C1 segment of cervical spinal cord (tissue), 14 donors: Measurements from ENCODE around the gene BEST1.
A peak's percentile ranks its signal among the peaks of the same experiment; 100 is the strongest.

ENCODE experiments used
- DNase-seq, 14 donors: peaks; one replicate each; lab custom pipeline; 2025; lab: John Stamatoyannopoulos, UW

The BEST1 gene

DNA sequence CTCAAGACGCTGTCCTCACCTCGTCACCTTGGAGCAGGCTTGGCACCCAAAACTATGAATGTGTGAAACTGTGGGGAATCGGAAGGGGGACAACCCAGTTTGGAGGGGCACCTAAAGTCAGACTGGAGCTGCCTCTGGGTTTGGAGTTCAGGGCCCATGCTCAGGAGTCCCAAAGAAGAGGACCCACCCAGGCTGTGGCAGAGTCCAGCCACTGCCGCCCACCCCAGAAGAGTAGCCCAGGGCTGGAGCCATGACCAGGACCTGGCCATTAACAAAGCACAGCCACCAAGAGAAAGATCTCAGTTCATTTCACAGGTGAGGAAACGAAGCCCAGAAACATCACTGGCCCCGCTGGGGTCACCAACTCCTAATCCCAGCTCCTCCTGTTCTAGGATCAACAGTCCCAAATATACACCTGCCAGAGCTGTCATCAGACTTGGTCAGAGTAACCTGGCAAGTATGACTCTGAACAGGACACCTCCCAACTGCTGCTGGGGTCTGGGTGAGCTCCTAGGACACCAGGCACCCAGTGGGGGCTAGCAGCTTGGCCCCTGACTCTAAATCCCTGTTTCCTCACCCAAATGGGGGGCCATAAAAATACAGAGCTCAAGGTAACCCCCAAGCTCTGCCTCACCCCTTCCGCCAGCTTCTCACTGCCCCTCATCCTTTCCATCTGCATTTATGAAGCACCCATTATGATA is 35.5 kb upstream of the BEST1 start:
- DNase-seq, result no peak

DNA sequence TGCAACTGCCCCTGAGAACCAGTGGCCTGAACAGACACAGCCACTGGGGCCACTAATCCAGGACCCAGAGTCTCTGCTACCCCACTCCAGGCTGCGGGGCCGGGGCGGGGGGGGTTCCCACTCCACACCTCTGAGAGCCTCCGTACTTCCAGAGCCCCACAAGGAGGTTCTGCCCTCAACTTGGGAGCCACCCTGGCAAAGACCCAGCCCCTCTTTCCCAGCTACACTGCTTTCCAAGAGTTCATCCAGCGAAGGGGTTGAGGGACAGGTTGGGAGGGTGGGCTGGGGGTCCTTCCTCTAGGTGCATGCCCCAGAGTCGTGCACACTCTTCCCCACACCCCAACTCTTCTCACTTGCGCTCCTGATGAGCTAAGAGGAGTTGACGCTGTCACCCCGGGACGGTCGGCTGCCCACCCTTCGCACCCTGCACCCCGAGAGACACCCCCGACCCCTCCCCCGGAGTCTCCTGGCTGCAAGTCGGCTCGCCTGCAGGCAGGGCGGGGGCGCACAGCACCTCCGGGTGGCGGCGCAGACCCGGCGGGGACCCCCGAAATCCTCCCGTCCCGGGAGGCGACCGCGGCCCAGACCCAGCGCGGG is 33.3 kb upstream of the BEST1 start:
- peak in 1 of 14 donors; percentile 57 for DNase-seq

DNA sequence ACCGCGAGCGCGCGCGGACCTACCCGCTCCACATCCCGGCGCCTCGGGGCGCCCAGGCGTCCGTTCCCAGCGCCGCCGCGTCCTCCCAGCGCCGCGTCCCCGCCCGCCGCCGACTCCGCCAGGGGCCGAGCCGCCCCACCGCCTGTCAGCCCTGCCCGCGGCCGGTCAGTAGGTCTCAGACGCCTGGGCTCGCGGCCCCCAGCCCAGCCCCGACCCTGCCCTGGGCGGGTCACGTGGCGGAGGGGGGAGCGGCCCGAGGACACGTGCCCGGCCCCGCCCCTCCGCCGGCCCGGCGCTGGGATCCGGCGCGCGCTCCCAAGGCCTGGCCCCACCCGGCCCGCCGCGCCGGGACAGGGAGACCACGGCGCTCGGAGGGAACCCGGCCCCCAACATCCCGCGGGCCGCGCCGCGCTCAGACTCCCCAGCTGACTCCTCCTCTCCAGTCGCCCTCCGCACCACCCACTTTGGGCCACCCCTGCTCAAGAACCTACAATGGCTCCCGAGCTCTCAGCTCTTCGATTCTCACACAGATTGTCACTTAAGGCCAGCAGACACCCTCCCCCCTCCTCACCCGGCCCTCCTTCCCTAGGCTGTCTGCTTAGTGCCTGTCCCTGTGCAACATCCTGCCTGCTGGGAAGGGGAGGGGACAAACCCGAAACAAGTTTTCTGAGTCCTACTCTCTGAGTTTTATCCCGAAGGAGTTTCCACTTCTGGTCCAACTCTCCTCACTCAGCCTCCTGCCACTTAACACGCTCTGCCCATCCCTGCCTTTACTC is 32.6 kb upstream of the BEST1 start, which contains the start of gene RAB3IL1:
TSS of gene RAB3IL1 (minus strand) at position 233 of the 776 bp plus-strand sequence. CDS start at position 34, 199 bp downstream.
- peak in 10 of 14 donors; percentile 22 to 73 (median 32) for DNase-seq

DNA sequence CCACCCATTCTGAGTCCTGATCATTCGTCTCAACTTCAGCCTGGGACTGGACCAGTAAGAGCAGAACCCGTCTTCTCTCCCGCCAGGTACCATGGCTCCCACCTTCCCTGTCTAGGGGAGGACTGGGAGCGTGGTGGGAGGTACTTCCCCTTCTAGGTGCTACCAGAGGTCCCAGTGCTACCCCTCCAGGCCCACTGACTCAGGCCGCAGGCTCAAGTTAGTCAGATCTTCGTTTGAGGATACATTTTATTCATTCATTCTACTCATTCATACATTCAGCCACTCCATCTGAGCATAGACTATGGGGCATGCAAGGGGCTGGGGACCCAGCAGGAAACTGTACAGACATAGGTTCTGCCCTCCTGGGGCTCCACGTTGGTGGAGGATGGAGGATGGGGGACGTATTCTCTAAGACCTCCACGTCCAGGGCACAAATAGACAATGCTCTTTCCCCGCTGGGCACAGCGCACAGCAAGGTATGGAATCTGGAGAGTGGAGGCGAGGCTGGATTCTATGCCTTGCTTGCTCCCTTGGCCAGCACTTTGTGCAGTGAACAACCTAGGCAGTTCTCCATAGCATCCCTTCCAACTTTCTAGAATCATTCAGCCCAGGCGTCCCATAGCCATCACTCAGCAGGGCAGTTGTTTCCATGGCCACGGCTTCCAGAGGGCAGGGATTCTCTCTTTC is 31.8 kb upstream of the BEST1 start:
- no peak for DNase-seq

DNA sequence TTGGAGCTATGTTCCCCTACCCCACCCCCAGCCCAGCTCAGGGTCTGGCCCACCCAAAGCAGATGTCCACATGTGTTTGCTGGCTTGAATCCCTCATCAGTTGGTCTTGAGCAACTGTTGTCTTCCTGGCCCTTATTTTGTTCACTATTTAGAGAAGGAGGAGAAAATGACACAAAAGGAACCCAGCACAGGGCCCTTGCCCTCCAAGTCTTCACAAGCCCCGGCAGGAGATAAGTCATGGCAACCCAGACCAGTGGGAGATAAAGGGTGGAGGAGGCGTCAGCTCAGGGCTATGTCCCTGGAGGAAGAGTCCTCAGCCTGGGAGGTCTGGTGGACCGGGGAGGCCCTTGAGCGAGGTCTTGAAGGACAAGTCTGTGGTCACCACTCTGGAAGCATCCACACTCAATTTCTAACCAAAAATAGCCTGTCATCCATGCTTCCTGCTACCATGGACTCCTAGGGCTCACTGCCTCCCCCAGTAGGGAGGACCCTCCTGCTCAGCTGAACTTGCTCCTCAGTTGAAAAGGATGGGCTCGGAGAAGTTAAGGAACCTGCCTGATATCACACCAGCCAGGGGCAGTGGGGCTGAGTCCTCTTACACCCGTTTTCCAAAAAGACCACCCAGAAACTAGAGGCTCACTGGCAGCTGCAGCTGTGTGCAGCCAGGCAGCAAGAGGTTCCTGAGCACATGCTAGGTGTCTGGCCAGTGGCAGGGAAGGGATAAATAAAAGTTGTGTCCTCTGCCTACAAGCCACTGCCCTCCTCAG is 31.0 kb upstream of the BEST1 start:
- no peak for DNase-seq

GRCh38 chr11:61919705-61920631 is 30.2 kb upstream of the BEST1 start:
- DNase-seq, result no peak

- DNase-seq, result no peak
Measured at GRCh38 chr11:61921446-61921845, 28.7 kb upstream of the BEST1 start.

DNA sequence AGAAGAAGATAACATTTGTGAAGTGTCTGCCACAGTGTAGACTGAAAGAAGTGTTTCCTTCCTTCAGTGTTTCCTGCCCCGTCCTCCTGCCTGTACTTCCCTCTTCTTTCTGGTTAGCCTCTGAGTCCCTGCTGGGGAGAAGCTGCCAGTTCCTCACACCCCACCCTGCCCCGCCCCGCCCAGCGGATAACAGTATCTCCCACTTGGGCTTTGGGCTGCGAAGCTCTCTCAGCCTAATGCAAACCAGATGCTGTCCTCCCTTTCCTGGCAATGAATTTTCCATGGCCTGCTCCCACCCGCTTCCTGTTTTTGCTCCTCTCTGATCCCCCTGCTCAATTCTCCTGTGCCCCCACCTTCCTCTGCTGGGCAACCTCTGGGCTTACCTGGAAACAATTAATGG is 27.6 kb upstream of the BEST1 start:
- peak in 1 of 14 donors; percentile 48 for DNase-seq

GRCh38 chr11:61923166-61924063 is 26.7 kb upstream of the BEST1 start:
- DNase-seq, result peak in 2 of 14 donors; percentile 32 to 38

DNA sequence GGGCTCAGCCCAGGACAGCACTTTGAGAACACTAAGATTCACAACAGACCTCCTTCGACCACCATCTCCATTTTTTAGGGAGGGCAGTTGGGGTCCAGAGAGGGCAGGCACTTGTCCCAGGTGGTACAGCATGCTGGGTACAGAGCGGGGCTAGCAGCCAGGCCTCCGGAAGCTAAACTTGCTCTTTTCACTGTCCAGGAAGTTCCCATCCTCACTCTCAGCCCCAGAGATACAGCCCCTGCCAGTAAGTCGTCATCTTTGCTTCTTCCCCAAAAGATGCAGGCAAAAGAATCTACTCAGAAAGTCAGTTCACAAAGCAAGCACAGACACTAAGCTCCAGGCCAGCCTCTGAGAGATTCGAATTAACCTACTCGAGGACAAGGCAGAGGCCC is 26.1 kb upstream of the BEST1 start:
- DNase-seq, result no peak

GRCh38 chr11:61925736-61926135 is 24.4 kb upstream of the BEST1 start:
- no peak for DNase-seq

- DNase-seq, result no peak
Measured at GRCh38 chr11:61926235-61926634, 23.9 kb upstream of the BEST1 start.

DNA sequence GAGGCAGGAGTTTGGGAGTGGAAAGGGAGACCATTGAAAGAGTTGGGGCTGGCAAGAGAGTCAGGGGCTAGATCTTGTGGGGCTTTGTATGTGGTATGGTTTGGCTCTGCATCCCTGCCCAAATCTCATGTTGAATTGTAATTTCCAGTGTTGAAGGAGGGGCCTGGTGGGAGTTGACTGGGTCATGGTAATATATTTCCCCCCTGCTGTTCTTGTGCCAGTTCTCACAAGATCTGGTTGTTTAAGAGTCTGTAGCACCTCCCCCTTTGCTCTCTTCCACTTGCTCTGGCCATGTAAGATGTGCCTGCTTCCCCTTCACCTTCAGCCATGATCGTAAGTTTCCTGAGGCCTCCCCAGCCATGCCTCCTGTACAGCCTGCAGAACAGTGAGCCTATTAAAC is 22.6 kb upstream of the BEST1 start:
- no peak for DNase-seq

GRCh38 chr11:61928606-61929005 is 21.5 kb upstream of the BEST1 start:
- no peak for DNase-seq

GRCh38 chr11:61930933-61931332 is 19.2 kb upstream of the BEST1 start:
- DNase-seq, result no peak

- DNase-seq, result no peak
Measured at GRCh38 chr11:61935861-61936260, 14.3 kb upstream of the BEST1 start.

- DNase-seq, result no peak
Measured at GRCh38 chr11:61940466-61940865, 9.7 kb upstream of the BEST1 start.

- no peak for DNase-seq
Measured at GRCh38 chr11:61945191-61945590, 5.0 kb upstream of the BEST1 start.

GRCh38 chr11:61946894-61947293 is 3.3 kb upstream of the BEST1 start:
- DNase-seq, result no peak
